KOPT-K1 (cell line): ENCODE data around the gene GRIN2A.
"Not testable (repeated sequence)": the region's sequence is repeated elsewhere in the genome, so short reads cannot be mapped to it uniquely, and the experiment has no call there.

Experiments
- H3K27ac ChIP-seq: fragments of 200-600 bp; sonication (generic); 2 replicates; pipeline ENCODE4 v1.5.1; 2016; ENCODE audit warnings: antibody characterized with exemption, mild to moderate bottlenecking, low read depth, low read length; ENCODE audit not compliant: poor library complexity, severe bottlenecking
- H3K36me3 ChIP-seq: fragments of 200-600 bp; sonication (generic); 2 replicates; pipeline ENCODE4 v1.5.1; 2017; ENCODE audit warnings: antibody characterized with exemption, mild to moderate bottlenecking, low read length, moderate library complexity; ENCODE audit not compliant: insufficient read depth
- H3K9me3 ChIP-seq: fragments of 200-600 bp; sonication (generic); 2 replicates; pipeline ENCODE4 v1.5.1; 2017; ENCODE audit warnings: antibody characterized with exemption, low read length, mild to moderate bottlenecking; ENCODE audit not compliant: insufficient read depth, poor library complexity, severe bottlenecking

Gene GRIN2A

GRCh38 chr16:9908613-9909012, 273.6 kb downstream of the GRIN2A start:
- no peak overlapping the region for H3K27ac ChIP-seq
- H3K9me3 ChIP-seq, result no peaks in the 10 kb centered on the region

GRCh38 chr16:9907752-9908151, 274.5 kb downstream of the GRIN2A start:
- no peaks in the 10 kb centered on the region for H3K9me3 ChIP-seq
- no peaks in the 10 kb centered on the region for H3K36me3 ChIP-seq
- H3K27ac ChIP-seq, result no peak overlapping the region

More at GRCh38 chr16:9908613-9909012, 273.6 kb downstream of the GRIN2A start:
- no peaks in the 10 kb centered on the region for H3K36me3 ChIP-seq

GRCh38 chr16:9906218-9906617, 276.0 kb downstream of the GRIN2A start:
- no peaks in the 10 kb centered on the region for H3K36me3 ChIP-seq
- no peaks in the 10 kb centered on the region for H3K9me3 ChIP-seq
- H3K27ac ChIP-seq, result no peak overlapping the region

GRCh38 chr16:9904526-9904925, 277.7 kb downstream of the GRIN2A start:
- Histone ChIP-seq H3K9me3 (no peaks in the 10 kb centered on the region), H3K27ac (no peak overlapping the region), H3K36me3 (no peaks in the 10 kb centered on the region)

- Histone ChIP-seq H3K9me3 (no peaks in the 10 kb centered on the region), H3K27ac (no peak overlapping the region)
Observed at GRCh38 chr16:9900576-9900975, 281.7 kb downstream of the GRIN2A start.

GRCh38 chr16:9898555-9898954, 283.7 kb downstream of the GRIN2A start:
- no peaks in the 10 kb centered on the region for H3K36me3 ChIP-seq
- H3K9me3 ChIP-seq, result no peaks in the 10 kb centered on the region
- no peak overlapping the region for H3K27ac ChIP-seq

More at GRCh38 chr16:9900576-9900975, 281.7 kb downstream of the GRIN2A start:
- H3K36me3 ChIP-seq, result no peaks in the 10 kb centered on the region

GRCh38 chr16:9898124-9898523, 284.1 kb downstream of the GRIN2A start:
- no peak overlapping the region for H3K27ac ChIP-seq
- no peaks in the 10 kb centered on the region for H3K36me3 ChIP-seq
- H3K9me3 ChIP-seq, result no peaks in the 10 kb centered on the region

- Histone ChIP-seq H3K36me3 (no peaks in the 10 kb centered on the region), H3K27ac (no peak overlapping the region), H3K9me3 (no peaks in the 10 kb centered on the region)
Observed at GRCh38 chr16:9895817-9896216, 286.4 kb downstream of the GRIN2A start.

GRCh38 chr16:9885876-9886275, 296.4 kb downstream of the GRIN2A start:
- Histone ChIP-seq H3K27ac (no peak overlapping the region), H3K9me3 (no peaks in the 10 kb centered on the region), H3K36me3 (no peaks in the 10 kb centered on the region)

GRCh38 chr16:9885467-9885866, 296.8 kb downstream of the GRIN2A start:
- H3K9me3 ChIP-seq, result no peaks in the 10 kb centered on the region
- no peaks in the 10 kb centered on the region for H3K36me3 ChIP-seq
- no peak overlapping the region for H3K27ac ChIP-seq

- not testable (repeated sequence) for H3K27ac ChIP-seq, H3K36me3 ChIP-seq, H3K9me3 ChIP-seq
Observed at GRCh38 chr16:9875981-9876380, 306.2 kb downstream of the GRIN2A start.

GRCh38 chr16:9874219-9874618, 308.0 kb downstream of the GRIN2A start:
- Histone ChIP-seq H3K9me3 (no peaks in the 10 kb centered on the region), H3K36me3 (no peaks in the 10 kb centered on the region), H3K27ac (no peak overlapping the region)

GRCh38 chr16:9870962-9871361, 311.3 kb downstream of the GRIN2A start:
- H3K27ac ChIP-seq, result no peak overlapping the region
- no peaks in the 10 kb centered on the region for H3K9me3 ChIP-seq
- H3K36me3 ChIP-seq, result no peaks in the 10 kb centered on the region

GRCh38 chr16:9869776-9870175, 312.5 kb downstream of the GRIN2A start:
- no peak overlapping the region for H3K27ac ChIP-seq
- no peaks in the 10 kb centered on the region for H3K9me3 ChIP-seq
- no peaks in the 10 kb centered on the region for H3K36me3 ChIP-seq

- Histone ChIP-seq H3K36me3 (no peaks in the 10 kb centered on the region), H3K27ac (no peak overlapping the region), H3K9me3 (no peaks in the 10 kb centered on the region)
Observed at GRCh38 chr16:9868606-9869149, 313.6 kb downstream of the GRIN2A start.

GRCh38 chr16:9867176-9867575, 315.1 kb downstream of the GRIN2A start:
- Histone ChIP-seq H3K27ac (no peak overlapping the region), H3K36me3 (no peaks in the 10 kb centered on the region), H3K9me3 (no peaks in the 10 kb centered on the region)
